Astrocyte (in vitro differentiated cells and primary cell): ENCODE results near the gene KRTAP10-2.

Experiments
- CTCF ChIP-seq: IDR thresholded peaks from 2 replicates; pipeline ENCODE4 v1.5.1; 2011; ENCODE audit warnings: low read depth, mild to moderate bottlenecking, inconsistent platforms, low read length, moderate library complexity; ENCODE audit not compliant: insufficient read depth
- EZH2 ChIP-seq: IDR thresholded peaks from 2 replicates; pipeline ENCODE4 v1.6.1; 2012; ENCODE audit warnings: mild to moderate bottlenecking, low read length, inconsistent platforms; ENCODE audit not compliant: insufficient read depth

GRCh38 chr21:44568261-44568660 is 17.0 kb upstream of the KRTAP10-2 start:
- TF ChIP-seq CTCF: no peak
- no peak for TF ChIP-seq EZH2
